Measurements from ENCODE around the gene NREP.

NREP gene

DNA sequence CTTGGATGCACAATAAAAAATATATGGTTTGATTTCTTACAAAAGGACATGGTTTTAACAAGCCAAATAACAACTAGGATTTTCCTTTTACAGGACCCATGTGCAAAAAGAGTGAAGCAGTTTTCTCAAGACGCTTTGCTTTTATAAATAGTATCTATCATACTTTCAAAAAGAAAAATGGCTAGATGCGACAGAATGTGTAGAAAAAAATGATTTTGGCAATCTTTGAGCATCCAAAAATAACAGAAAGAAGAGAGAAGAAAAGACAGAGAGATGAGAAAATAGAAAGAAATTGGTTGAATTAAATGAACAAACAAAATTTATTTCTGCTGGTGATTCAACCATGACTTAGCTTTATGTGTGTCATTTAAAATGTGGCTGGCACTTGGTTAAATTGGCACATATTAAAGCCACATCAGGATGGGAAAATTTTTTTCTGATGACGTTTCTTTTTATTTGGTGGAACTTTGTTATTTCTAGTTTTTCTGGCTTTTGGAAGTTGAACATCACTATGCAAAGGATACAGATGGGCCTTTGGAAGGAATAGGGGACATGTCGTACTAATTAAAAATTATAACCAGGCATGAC is 35.6 kb upstream of the NREP start:
- TF ChIP-seq, protein P1, sequence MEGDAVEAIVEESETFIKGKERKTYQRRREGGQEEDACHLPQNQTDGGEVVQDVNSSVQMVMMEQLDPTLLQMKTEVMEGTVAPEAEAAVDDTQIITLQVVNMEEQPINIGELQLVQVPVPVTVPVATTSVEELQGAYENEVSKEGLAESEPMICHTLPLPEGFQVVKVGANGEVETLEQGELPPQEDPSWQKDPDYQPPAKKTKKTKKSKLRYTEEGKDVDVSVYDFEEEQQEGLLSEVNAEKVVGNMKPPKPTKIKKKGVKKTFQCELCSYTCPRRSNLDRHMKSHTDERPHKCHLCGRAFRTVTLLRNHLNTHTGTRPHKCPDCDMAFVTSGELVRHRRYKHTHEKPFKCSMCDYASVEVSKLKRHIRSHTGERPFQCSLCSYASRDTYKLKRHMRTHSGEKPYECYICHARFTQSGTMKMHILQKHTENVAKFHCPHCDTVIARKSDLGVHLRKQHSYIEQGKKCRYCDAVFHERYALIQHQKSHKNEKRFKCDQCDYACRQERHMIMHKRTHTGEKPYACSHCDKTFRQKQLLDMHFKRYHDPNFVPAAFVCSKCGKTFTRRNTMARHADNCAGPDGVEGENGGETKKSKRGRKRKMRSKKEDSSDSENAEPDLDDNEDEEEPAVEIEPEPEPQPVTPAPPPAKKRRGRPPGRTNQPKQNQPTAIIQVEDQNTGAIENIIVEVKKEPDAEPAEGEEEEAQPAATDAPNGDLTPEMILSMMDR (conservative IDR thresholded peaks at IDR 0.05; ENCODE audit: control insufficient read depth, insufficient read depth, low read depth, low read length): no peak
- peak; percentile 85 for DNase-seq (ENCODE audit: low read depth)
- no peak overlapping the region for H3K4me3 ChIP-seq (ENCODE audit: control insufficient read depth, low read depth, low read length)

DNA sequence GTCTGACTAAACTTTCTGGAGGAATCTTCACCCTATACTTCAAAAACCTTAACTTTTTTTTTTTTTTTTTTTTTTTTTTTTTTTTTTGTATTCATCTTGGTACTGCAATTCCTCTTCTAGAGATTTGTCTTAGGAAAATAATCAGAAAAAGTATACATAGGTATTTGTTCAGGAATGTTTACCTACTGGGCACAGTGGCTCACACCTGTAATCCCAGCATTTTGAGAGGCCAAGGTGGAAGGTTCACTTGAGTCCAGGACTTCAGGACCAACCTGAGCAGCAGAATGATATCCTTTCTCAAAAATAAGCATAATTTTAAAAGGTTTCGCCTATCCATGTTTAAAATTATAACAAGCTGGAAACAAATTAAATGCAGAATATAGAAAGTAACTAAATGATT is 33.3 kb upstream of the NREP start:
- no peak for DNase-seq (ENCODE audit: low read depth)
- no peak overlapping the region for H3K4me3 ChIP-seq (ENCODE audit: control insufficient read depth, low read depth, low read length)

DNA sequence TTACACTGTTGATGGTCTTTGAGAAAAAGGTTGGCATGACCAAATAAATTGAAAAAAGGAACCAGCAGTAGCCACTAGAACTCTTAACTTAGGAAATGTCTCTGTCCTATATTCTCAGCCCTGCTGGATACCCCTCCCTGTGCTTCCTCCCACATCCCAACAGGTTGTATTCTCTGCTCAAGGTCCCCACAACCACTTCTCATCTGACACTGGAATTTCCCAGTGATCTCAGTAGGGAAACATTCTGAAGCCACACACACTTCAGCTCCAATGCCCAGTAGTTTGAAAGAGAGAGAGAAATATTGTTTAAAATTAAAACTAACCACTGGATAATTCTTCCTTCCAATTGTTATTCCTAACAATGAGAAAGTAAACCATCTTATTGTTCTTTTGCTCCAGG is 30.0 kb upstream of the NREP start:
- no peak for DNase-seq (ENCODE audit: low read depth)
- H3K4me3 ChIP-seq (ENCODE audit: control insufficient read depth, low read depth, low read length): no peak overlapping the region
- TF ChIP-seq, protein P1 (conservative IDR thresholded peaks at IDR 0.05; ENCODE audit: control insufficient read depth, insufficient read depth, low read depth, low read length): no peak

More for the DNA sequence above, 33.3 kb upstream of the NREP start:
- TF ChIP-seq, protein P1 (conservative IDR thresholded peaks at IDR 0.05; ENCODE audit: control insufficient read depth, insufficient read depth, low read depth, low read length): no peak

DNA sequence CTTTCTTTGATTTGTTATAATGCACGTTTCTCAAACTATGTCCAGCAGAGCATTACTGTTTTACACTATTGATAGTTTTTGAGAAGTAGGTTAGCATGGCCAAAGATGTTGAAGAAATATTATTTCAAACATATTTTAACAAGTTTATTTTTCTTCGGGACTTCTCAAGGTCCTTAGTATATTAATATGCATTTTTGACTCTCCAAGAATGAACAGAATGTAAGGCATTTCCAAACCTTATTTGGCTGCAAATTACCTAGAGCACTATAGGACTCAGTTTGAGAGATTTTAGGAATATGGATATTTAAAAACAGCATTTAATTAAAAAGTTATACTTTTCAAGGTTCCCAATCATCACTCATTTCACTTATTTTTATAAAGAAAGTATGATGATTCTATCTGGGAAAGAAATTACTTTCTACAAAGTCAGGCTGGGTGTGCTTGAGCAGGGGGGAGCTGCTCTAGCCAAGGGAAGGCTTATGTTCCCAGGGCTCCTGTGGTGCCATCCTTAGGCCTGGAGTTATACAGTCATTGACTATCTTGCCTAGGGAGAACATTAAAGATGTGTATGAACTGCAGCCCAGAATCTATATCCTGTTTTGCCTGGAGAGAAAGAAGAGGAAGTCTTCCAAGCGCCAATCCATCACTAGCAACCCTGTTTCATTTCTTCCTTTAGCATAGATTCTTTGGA is 27.6 kb upstream of the NREP start:
- H3K4me3 ChIP-seq (ENCODE audit: control insufficient read depth, low read depth, low read length): no peak overlapping the region
- TF ChIP-seq, protein P1 (conservative IDR thresholded peaks at IDR 0.05; ENCODE audit: control insufficient read depth, insufficient read depth, low read depth, low read length): no peak
- no peak for DNase-seq (ENCODE audit: low read depth)

DNA sequence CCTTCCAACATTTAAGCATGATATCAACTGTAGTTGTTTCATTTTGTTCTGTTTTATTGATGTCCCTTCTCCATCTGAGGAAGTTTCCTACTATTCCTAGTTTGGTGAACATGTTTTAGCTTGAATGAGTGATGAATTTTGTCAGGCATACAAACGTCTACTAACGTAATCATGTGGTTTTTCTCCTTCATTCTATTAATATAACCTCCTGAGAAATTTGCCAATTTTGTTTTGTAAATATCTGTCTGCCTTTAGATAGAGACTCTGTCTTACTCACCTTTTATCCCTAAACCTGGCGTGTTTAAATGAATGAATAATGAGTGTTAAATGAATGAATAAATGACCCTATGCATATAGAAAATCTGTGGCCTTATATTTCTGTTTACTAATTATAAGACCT is 26.5 kb upstream of the NREP start:
- TF ChIP-seq, protein P1 (conservative IDR thresholded peaks at IDR 0.05; ENCODE audit: control insufficient read depth, insufficient read depth, low read depth, low read length): no peak
- no peak for DNase-seq (ENCODE audit: low read depth)
- H3K4me3 ChIP-seq (ENCODE audit: control insufficient read depth, low read depth, low read length): no peak overlapping the region

DNA sequence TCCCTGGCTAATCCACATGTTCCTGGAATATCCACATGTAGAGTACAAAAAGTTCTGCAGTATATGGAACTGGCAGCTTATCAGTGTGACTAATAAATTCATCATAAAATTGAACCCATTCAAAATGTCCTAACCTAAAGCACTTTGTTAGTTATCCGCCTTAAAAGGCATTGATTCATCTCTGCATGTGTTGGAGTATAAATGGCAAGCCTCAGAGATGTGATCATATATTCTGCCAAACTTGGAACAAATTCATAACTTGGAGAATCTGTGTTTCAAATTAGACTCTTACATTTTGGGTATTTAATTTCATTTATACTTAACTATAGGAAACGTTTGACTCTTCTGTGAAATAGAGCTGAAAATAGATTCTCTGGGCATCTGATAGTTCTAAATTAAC is 25.2 kb upstream of the NREP start:
- peak; percentile 89 for DNase-seq (ENCODE audit: low read depth)
- TF ChIP-seq, protein P1 (conservative IDR thresholded peaks at IDR 0.05; ENCODE audit: control insufficient read depth, insufficient read depth, low read depth, low read length): no peak
- no peak overlapping the region for H3K4me3 ChIP-seq (ENCODE audit: control insufficient read depth, low read depth, low read length)
